ENCODE measurements around the gene OR2B3. TPM values are rescaled to one million over a fixed set of nuclear protein-coding genes. Genes with fewer than 3 reads are reported as not detected.

The OR2B3 gene
- total RNA-seq, 1 experiment from 2014 or later = not detected

GRCh38 chr6:29051680-29052079, 35.4 kb downstream of the OR2B3 start:
- H3K4me3 ChIP-seq (ENCODE audit: insufficient read depth, low read depth, low read length) = no peak overlapping the region
- no peak for DNase-seq
- no peaks in the 10 kb centered on the region for H3K36me3 ChIP-seq (replicated peaks; ENCODE audit: control insufficient read depth, insufficient read depth, low read length)
- H3K27me3 ChIP-seq (ENCODE audit: control insufficient read depth, insufficient read depth, low read length) = no peaks in the 10 kb centered on the region

GRCh38 chr6:29045075-29045474, 42.0 kb downstream of the OR2B3 start, which contains the start of gene OR2W1:
Gene OR2W1, minus strand, starts transcription at chr6:29045175. Its CDS starts 0 bp downstream, at chr6:29045175.
- no peaks in the 10 kb centered on the region for H3K36me3 ChIP-seq (replicated peaks; ENCODE audit: control insufficient read depth, insufficient read depth, low read length)
- no peaks in the 10 kb centered on the region for H3K27me3 ChIP-seq (ENCODE audit: control insufficient read depth, insufficient read depth, low read length)
- no peak for DNase-seq
- H3K4me3 ChIP-seq (ENCODE audit: insufficient read depth, low read depth, low read length) = no peak within 1 kb of the TSS

Other genes with a start within 250 kb of the OR2B3 start
- gene TRIM27, start 163.3 kb downstream of the OR2B3 start, total RNA-seq (2014; rRNA removed; shearing (Covaris generic)) = 98.8 and 100 TPM in 2 replicates
- gene ZNF311, start 82.0 kb downstream of the OR2B3 start, total RNA-seq (2014; rRNA removed; shearing (Covaris generic)) = 1.4 and 2.8 TPM in 2 replicates
- gene OR2W1, start 42.1 kb downstream of the OR2B3 start, total RNA-seq (2014; rRNA removed; shearing (Covaris generic)) = not detected in 2 replicates
- not detected in 2 replicates for gene OR2J1, start 12.2 kb upstream of the OR2B3 start, total RNA-seq (2014; rRNA removed; shearing (Covaris generic))
- not detected in 2 replicates for gene OR2J3, start 20.7 kb upstream of the OR2B3 start, total RNA-seq (2014; rRNA removed; shearing (Covaris generic))
- not detected in 2 replicates for gene OR2J2, start 83.6 kb upstream of the OR2B3 start, total RNA-seq (2014; rRNA removed; shearing (Covaris generic))
- gene OR14J1, start 214.4 kb upstream of the OR2B3 start, total RNA-seq (2014; rRNA removed; shearing (Covaris generic)) = not detected in 2 replicates

All from H7 (cell line).